CD4-positive, alpha-beta T cell treated with Interleukin-2 at 100 ng/mL for 4 hours (primary cell): ENCODE measurements around the gene RBM28.
"Not testable (repeated sequence)": the region's sequence is repeated elsewhere in the genome, so short reads cannot be mapped to it uniquely, and the experiment has no call there.

Experiments
- DNase-seq: peaks from one replicate; pipeline ENCODE4 v3.0.0-alpha.2; 2020; ENCODE audit warnings: low spot score

Gene RBM28

DNA sequence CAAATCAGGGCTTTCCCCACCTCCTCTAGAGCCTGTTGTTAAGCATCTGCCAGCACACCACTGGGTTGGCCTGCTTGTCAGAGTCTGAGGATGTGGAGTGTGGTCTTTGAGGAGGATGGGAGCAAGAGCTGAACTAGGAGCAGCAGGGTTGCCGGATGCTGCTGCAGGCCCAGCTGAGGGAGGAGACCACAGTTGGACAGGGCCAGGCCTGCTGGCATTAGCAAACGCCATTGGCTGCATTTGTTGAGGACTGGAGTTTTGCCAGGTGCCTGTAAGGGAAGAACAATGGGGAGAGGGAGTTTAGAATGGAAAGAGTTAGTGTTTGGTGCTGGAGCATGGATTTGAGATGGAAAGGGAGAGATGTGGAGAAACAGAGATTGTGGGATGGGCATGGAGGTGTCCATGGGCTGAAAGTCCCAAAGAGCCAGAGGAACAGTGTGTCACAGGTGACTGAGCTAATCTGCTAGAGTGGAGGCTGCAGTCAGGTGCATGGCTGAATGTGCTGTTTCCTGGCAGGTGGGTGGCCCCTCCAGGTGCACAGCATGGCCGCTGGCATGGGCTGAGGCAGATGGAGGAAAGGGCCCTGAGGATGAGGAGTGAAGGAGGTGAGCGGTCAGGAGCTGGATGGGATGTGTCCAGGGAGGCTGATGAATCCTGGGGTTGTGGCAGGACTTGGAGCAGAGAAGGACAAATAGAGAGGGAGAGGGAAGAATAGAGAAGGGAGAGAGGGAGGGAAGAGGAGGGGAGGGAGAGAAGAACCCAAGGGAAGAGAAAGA lies 61.9 kb downstream of the RBM28 start:
- DNase-seq: no peak

DNA sequence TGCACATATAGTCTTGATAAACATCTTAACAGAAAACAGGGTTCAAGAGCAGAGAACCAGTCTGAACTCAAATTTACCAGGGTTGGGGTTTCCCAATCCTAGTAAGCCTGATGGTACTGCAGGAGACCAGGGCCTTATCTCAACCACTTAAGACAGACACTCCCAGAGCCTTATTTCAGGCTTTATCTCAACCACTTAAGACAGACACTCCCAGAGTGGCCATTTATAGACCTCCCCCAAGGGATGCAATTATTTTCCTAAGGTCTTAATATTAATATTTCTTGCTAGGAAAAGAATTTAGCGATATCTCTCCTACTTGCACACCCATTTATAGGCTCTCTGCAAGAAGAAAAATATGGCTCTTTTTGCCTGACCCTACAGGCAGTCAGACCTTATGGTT lies 63.3 kb downstream of the RBM28 start:
- not testable (repeated sequence) for DNase-seq

DNA sequence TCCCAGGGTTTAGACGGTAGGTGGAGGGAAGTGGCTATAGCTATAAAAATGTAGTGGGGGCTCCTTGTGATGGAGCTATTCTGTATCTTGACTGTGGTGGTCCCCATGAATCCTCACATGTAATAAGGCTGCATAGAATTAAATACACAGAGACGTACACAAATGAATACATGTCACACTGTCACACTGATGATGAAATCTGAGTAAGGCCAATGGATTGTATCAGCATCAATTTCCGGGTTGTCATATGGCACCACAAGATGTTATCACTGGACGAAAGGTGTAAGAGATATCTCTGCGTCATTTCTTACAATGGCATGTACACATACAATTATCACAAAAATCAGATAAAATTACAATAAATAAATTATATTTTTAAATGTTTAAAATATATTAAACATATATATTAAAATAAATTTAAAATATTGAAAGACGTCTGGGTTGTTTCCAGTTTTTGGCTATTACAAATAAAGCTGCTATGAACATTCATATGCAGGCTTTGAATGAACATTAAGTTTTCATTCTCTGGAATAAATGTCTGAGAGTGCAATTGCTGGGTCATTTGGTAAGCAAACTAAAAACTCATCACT lies 64.5 kb downstream of the RBM28 start:
- DNase-seq: no peak

DNA sequence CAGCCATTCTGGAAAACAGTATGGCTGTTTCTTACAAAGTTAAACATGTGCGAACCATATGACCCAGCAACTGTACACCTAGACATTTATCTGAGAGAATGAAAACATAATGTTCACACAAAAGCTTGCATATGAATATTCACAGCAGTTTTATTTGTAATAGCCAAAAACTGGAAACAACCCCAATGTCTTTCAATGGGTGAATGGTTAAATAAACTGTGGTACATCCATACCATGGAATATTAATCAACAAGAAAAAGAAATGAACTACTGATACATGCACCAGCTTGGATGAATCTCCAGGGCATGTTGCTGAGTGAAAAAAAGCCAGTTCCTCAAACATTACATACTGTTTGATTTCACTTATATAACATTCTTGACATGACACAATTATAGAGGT lies 65.3 kb downstream of the RBM28 start:
- DNase-seq: no peak

DNA sequence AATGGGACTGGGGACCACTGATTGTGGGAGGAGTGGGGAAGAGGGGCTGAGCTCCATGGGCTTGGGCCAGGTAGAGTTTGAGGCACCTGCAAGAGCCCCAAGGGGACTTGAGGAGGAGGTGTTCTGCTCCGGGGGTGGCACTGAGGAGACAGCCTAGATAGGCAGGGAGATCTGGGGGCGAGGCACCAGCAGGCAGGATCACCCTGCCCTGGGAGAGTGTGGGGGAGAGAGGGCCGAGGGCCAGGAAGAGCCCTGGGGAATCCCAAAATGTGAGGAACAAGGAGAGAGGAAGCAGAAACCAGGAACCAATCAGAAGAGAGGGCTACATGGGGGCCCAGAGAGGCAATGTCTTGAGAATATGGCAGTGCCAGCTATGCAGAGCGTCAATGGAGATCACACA lies 68.0 kb downstream of the RBM28 start:
- DNase-seq: no peak

DNA sequence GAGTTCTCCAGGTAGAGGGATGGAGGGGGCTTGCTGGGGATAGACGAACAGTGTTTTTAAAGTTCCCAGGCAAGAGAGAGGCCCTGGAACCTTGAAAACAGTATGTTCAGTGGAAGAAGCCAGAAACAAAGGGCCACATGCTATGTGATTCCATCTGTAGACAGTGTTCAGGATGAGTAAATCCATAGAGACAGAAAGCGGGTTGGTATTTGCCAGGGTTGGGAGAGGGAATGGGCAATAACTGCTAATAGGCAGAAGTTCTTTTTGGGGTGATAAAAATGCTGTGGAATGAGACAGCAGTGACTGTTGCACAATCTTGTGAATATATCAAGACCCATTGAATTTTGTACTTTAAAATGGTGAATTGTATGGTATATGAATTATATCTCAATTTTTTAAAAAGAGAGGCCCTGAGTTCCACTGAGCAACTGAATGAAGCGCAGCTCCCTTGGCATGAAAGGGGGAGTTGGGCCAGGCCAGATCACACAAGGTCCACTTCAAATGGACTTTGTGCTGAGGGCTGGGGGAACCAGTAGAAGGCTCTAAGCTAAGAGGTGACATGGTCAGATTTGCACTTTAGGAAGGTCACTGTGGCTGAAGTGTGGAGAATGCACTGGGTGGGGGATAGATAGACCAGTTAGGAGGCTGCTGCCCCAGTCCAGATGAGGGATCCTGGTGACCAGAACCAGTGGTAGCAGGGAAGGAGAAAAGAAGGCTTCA lies 68.7 kb downstream of the RBM28 start:
- DNase-seq: no peak

DNA sequence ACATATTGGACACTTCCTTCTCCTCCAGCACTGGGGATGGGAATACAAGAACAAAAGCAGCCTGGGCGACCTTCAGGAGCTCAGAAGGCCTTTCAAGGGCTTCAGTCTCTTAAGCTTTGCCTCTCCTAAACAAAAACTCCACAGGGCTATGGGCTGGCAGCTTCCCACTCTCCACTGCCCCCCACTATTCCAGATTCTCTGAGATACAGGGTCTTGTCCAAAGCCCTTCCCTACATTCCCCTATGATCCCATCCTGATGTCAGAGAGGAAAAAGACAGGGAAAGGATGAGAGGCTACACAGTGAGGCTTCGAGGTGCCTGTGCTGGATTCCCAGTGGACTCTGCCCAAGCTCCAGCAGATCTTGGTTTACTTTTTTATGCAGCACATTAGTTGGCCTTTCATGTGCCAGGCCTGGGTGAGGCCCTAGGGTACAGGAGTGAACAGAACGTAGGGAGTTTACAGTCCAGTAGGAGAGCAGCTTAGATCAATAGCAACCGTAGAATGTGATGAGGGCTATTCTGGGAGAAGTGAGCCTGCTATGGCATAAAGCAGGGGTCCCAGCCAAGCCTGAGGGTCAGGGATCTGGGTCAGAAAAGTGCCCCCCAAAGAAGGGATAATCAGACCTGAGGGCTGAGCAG lies 69.3 kb downstream of the RBM28 start:
- no peak for DNase-seq

DNA sequence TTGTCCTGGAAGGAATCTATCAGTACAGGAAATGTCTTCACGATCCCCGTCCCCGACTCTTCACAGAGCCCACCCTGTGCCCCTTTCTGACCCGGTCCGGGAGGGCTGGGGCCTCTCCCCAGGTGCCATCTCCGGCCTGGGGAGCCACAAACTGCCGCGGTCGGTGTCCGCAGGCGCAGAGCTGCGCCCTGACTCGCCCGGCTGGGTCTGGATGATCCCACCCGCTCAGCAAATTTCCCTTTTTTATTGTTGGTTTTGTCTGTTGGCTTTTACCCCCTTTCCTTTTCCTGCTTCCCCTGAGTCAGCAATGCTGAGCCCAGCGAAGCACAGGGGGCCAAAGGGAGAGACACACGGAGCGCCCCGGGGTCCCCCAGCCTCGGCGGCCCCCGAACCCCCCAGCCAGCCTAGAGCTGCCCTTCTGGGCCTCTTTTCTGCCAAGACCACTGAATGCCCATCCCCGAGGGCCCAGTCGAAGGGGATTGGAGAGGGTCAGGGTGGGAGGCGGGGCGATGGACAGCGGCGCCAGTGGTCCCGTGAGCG lies 71.7 kb downstream of the RBM28 start:
- no peak for DNase-seq

DNA sequence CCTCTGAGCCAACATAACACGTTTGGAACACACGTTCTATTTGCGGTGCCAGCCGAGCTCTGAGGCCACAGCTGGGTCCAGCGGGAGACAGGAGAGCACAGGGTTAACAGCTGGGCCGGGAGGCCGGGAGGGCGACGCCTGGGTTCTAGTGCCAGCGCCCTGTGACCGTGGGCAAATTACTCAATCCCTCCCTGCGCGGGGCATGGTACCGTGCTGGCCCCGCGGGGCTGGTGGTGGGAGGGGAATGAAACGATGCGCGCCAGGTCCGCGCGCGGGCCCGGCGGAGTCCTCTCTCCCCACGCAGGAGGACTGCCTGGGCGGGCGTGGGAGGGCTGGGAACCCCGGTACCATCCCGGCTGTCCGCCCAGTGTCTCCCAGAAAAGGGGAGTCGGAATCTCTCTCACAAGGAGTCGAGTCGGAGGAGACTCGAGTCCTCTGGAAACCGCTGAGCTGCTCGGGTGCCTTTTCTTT lies 72.2 kb downstream of the RBM28 start:
- no peak for DNase-seq

DNA sequence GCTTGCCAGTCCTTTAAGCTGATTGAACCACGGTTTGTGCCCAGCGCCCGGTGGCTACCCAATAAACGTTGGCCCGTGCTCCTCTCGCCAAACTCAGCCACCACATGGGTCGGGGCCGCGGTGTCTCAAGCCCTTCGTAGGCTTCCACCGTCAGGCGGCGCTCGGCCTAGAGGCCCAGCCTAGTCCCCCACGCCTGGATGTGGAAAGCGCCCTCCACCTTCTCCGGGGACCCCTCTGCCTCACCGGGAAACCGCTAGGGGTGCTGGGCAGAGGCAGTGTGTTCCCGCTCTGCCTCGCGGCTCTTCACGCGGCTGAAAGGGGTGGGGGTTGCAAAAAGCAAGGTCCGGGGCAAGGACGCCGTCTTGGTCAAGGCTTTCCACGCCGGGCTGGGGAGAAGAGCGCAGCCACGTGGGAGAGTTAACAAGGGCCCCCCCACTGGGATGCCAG lies 72.9 kb downstream of the RBM28 start:
- no peak for DNase-seq

DNA sequence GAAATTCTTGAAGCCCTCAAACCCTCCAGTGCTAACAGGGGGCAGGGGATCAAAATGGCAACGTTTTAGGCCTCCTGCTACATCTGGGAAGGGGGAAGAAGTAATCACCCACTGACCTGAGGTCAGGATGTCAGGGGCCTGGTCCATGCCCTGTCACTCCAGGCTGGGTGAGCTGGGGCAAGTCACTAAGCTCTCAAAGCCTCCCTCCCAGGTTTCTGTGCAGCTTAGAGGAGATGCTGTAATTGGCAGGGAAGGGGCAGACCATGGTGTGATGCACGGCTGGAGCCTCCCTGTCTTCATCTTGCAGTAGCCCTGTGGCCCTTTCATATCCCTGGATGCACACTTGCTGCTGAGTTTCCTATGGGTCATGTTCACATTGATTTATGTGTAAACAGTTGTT lies 75.5 kb downstream of the RBM28 start:
- no peak for DNase-seq

DNA sequence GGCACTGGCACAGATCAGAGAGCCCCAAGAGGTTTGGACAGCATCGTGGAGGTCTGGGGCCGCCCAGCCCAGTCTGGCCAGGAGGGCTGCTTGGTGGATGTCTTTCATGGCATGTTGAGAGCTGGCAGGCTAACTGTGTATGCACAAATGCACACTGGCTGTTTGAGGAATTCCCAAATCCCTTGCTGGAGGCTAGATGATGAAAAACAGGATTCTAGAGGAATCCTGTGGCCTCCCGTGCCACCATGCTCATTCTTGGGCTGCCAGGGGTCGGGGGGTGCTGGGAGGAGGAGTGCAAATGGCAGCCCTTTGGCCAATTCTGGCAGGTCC lies 76.1 kb downstream of the RBM28 start:
- no peak for DNase-seq

DNA sequence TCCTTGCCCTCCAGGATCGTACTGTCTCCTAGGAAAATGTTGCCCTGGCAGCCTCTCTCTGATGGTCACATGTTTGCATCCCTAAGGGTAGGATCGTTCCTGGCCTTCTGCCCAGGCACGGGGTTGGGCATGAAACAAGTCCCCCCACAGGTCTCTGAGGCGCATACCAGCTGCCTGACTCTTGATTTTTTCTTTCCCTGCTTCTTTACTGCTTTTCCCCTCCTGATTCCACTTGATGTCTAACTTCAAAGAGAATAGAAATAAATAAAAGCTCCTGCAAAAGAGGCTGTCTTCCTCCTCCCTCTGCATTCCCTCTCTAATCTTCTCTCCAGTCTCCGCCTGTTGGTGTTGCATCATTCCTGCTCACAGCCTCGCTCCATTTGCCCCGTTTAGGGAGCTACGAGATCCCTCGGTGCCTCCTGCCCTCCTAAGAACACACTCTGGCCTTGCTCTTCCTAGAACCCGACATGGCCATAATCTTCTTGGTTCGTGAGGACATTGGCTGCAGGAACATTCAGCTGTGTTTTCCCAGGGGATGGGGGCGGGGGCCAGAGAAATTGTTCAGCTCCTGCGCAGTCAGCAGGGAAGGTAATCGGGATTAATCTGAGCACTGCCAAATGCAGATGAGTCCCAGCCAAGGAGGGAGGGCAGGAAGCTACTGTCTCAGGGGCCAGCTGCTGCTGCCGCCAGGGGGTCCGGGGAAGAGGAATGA lies 76.7 kb downstream of the RBM28 start:
- DNase-seq: no peak

DNA sequence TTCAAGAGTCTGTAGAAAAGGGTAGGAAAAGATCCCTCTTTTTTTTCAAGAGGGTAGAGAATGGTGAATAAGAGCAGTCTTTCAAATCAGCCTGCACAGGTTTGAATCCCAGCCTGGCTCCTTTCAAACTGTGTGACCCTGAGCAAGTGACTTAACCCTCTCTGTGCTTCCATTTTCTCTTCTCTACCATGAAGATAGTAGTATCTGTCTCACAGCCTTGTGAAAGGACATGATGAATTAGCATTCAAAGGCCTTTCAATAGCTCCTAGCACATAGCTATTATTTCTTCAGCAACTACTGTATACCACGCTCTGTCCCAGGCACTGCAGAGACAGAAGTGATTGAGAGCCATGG lies 77.2 kb downstream of the RBM28 start:
- DNase-seq: no peak

DNA sequence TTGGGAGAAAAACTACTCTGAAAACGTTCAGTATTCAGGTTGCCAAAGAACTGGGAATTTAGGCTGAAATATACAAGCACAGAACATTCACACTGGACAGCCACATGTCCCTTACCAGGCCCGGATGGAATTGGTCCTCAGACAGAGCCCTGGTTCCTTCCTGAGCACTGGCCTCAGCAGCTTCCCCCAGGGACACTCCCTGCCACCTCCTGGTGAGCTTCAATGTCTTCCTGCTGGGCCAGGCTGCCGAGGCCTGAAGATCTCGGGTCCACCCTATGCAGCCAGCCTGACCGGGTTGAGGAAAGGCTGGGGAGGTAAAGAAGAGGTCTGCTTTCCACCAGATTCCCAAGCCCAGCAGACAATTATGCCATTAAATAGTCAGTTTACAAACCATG lies 77.8 kb downstream of the RBM28 start:
- no peak for DNase-seq

DNA sequence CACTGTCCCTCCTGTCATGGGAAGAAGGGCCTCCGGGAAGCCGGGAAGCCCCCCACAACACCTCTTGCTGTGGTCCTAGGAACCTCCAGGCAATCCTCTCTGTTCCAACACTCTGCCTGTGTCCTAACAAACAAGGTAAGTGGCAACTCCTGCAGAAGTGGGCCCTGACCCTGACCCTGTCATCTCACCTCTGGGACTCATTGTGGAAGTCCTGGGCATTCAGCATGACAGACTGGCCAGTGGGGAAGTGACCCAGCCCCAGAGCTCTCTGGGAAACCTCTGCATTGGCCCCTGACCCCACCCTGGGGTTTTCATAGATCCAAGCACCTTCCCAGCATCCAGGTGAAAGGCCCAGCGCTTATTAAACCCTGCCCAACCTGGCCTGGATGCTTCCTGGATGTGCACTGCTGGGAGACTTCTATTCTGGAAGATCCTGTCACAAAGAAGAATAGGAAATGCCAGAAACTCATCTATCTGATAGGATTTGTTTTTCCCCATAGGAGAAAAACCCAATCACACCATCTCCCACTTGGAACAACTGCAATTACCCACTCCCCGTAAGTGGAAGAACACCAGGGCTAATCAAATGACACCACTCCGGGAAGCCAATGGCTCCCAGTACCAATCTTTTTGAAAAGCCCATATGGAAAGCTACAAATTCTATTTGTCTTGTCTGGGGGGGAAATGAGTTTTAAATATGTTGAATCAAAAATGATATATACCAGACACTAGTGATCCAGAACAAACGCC lies 78.4 kb downstream of the RBM28 start:
- DNase-seq: no peak

DNA sequence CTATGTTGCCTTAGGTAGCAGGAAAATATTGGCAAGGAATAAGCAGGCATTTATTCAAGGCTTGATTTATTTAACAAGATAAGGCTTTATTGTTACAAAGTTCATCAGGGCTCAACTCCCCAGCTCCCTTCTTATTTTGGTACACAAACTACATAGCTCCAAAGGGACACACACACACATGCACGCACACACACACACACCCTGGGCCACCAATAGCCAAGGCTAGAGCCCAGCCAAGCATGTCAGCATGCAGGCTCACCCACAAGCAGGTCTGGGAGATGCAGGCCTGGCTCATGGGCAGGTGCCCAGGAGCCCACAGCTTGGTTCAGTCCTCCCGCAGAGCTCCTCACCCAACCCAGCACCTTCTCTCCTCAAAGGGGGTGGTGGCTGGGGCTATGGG lies 79.2 kb downstream of the RBM28 start:
- DNase-seq: no peak

DNA sequence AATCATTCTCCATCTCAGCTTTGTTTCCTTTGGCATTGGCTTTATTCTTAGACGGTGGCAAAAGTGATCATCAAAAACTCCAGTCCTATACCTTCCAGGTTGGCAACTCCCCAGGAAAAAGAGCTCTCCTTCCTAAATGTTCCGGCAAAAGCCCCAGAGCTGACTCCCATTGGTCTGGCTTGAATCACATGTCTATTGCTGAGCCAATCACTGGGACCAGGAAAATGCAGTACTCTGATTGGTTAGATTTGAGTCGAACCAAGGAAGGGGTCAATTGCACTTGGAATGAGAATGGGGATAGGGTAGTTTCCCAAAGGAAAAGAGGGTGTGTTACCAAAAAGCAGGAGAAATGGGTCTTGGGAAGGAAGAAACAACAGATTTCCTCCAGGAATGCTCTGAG lies 80.3 kb downstream of the RBM28 start:
- no peak for DNase-seq

DNA sequence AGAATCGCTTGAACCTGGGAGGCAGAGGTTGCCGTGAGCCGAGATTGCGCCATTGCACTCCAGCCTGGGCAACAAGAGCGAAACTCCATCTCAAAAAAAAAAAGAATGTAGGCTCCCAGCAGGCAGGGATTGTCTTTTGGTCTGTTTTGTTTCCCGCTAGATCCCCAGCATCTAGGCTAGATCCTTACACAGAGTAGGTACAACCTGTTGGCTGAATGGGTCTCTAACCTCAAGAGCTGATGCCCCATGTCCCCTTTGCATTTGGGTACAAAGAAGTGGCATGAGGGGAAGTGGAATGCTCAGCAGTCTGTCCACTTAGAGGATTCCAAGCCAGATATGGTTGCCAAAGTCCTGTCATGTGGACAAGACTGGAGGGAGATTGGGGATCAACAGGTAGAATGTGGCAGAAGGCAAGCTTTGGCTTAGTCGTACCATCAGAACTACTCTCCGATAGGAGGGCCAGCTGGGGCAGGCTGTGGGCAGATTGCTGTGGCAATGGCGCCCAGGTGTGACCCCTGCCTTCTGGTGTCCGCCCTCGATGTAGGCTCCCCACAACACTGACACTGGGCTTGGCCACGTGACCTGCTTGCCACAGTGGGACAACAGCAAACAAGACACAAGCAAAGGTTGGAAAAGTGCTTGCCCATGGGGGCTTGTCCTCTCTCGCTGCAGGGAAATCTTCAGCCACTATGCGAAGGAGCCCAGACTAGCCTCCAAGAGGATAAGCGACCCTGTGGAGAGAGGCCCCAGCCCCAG lies 81.3 kb downstream of the RBM28 start:
- no peak for DNase-seq

DNA sequence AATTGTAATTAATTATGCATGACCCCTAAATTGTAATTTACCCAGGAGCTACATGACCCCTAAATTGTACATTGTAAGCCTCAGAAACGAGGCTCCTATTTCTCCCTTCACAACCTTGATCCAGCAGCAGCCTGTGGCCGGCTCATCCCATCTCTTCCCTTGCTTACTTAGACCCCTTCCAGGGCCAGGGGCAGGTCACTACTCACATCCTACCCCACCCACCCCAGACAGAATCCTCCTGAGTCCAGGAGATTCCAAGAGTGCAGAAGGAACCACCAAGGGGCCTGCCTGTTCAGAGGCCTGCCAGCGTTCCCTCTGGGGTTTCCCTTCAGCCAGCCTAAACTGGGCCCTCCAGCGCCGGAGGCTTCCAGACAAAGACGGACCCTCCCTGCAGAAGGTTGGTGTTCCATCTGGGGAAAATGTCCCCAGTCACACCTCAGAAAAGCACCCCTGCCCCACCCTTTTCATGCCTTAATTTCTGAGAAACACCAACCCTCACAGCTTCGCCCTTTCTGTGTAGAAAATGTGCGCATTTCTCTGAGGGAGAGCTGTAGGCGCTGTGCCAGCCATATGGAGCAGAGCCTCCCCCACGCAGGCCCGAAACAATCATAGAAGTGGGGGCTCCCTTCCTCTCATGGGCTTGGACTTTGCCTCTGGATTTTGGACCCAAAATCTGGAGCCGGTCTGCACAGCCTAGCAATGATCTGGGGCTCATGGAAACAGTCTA lies 83.5 kb downstream of the RBM28 start:
- DNase-seq: no peak
